Measurements from ENCODE around the gene CAVIN2.

DNA sequence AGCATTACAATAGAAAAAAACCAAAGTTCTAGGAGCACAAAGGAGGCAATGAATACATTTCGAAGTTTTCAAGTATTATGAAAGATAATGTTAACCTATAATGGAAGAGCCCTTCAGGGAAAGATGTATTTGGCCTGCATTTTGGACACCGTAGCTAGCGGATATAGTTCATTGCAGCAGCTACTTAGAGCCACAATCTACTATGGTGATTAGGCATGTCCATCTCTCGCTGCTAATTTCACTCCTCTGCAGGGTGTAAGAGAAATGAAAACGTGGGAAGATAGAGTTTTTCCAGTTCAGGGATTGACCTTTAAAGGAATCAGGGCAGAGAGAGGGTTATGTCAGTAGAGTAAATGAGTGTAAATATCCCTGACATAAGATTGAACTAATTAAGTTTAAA, 8.5 kb upstream of the CAVIN2 start:
- TF ChIP-seq, protein P1, sequence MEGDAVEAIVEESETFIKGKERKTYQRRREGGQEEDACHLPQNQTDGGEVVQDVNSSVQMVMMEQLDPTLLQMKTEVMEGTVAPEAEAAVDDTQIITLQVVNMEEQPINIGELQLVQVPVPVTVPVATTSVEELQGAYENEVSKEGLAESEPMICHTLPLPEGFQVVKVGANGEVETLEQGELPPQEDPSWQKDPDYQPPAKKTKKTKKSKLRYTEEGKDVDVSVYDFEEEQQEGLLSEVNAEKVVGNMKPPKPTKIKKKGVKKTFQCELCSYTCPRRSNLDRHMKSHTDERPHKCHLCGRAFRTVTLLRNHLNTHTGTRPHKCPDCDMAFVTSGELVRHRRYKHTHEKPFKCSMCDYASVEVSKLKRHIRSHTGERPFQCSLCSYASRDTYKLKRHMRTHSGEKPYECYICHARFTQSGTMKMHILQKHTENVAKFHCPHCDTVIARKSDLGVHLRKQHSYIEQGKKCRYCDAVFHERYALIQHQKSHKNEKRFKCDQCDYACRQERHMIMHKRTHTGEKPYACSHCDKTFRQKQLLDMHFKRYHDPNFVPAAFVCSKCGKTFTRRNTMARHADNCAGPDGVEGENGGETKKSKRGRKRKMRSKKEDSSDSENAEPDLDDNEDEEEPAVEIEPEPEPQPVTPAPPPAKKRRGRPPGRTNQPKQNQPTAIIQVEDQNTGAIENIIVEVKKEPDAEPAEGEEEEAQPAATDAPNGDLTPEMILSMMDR (IDR thresholded peaks at IDR 0.05), result no peak
- no peak for TF ChIP-seq POLR2A (IDR thresholded peaks at IDR 0.05)

Measured in heart left ventricle (tissue), 13 donors.